Activated T-cell treated with anti-CD3 and anti-CD28 coated beads for 4 hours (primary cell): ENCODE measurements around the gene TMPRSS9.

Experiments
- DNase-seq: peaks from one replicate; pipeline ENCODE4 v3.0.0-alpha.2; 2020

Gene TMPRSS9

GRCh38 chr19:2330255-2330631 lies 29.8 kb upstream of the TMPRSS9 start:
- DNase-seq = no peak

GRCh38 chr19:2330632-2331284 lies 29.3 kb upstream of the TMPRSS9 start:
- DNase-seq = no peak

DNA sequence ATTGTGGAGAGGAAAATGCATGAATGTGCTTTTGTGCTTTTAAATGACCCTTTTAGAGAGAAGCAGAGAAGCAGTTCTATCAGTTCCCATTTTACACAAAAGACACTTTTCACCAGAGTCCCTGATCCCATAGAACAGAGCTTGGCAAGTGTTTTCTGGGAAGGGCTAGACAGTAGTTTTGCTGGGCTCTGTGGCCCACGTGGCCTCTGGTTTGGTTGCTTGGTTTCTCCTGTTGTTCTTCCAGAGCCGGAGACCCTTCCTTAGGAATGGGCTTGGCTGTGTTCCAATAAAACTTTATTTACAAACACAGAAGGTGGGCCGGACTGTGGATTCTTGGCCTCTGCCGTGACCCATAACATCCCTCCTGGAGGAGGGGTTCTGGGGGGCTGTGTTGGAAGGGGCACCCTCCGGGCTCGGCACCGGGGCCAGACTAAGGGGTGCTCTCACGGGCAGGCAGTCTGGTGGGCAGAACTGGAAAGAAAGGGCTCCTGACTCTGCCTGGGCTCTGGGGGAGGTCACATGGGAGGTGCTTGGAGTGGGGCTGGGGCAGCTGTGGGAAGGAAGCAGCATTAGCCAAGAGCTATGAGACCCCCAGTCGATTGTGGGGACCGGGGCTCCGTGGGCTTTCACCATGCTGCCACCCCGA lies 28.3 kb upstream of the TMPRSS9 start:
- no peak for DNase-seq

GRCh38 chr19:2332341-2333026 lies 27.6 kb upstream of the TMPRSS9 start:
- no peak for DNase-seq

GRCh38 chr19:2333027-2333806 lies 26.8 kb upstream of the TMPRSS9 start:
- no peak for DNase-seq

- DNase-seq = no peak
Measured at GRCh38 chr19:2333807-2334211, 26.3 kb upstream of the TMPRSS9 start.

DNA sequence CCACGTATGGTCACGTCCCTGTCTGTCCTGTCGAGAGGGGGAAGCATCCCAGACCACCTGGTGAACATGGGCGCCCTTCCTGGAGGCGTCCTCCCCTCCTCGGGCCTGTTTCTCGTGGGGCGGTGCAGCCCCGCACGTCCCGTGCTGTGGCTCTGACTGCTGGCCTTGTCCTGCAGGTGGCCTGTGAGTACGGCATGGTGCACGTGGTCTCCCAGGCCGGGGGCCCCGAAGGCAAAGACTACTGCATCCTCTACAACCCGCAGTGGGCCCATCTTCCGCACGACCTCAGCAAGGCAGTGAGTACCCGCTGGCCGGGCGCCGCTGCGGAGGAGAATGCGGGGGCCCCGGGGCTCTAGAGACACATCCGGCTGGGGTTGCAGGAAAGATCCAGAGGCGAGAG lies 25.6 kb upstream of the TMPRSS9 start:
- no peak for DNase-seq

- no peak for DNase-seq
Measured at GRCh38 chr19:2334986-2335846, 24.8 kb upstream of the TMPRSS9 start.

DNA sequence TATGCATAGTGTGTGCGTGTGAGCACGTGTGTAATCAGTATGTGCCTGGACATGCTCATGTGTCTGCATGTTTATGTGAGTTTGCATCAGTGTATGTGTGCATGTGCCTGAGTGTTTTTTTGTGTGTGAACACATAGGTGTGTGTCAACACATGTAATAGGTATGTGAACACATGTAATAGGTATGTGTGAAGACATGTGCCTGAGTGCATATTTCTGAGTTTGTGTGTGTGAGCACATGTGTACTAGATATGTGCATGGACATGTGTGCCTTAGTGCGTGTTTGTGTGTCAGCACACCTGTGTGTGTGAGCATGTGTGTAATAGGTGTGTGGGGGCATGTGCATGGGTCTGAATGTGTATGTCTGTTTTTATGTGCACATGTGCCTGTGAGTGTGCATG lies 24.2 kb upstream of the TMPRSS9 start:
- no peak for DNase-seq

- no peak for DNase-seq
Measured at GRCh38 chr19:2336528-2337328, 23.3 kb upstream of the TMPRSS9 start.

DNA sequence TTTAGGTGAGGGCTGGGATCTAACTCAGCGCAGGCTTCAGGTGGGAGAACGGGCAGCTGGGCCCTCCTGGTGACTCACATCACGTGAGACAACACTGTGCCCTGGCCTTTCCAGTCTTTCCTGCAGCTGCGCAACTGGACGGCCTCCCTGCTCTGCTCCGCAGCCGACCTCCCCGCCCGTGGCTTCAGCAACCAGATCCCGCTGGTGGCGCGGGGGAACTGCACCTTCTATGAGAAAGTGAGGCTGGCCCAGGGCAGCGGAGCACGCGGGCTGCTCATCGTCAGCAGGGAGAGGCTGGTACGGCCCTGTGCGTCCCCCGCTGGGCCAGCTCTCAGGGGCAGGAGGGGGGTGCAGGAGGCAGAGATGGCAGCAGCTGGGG lies 22.7 kb upstream of the TMPRSS9 start:
- no peak for DNase-seq

- no peak for DNase-seq
Measured at GRCh38 chr19:2338055-2338615, 21.9 kb upstream of the TMPRSS9 start.

DNA sequence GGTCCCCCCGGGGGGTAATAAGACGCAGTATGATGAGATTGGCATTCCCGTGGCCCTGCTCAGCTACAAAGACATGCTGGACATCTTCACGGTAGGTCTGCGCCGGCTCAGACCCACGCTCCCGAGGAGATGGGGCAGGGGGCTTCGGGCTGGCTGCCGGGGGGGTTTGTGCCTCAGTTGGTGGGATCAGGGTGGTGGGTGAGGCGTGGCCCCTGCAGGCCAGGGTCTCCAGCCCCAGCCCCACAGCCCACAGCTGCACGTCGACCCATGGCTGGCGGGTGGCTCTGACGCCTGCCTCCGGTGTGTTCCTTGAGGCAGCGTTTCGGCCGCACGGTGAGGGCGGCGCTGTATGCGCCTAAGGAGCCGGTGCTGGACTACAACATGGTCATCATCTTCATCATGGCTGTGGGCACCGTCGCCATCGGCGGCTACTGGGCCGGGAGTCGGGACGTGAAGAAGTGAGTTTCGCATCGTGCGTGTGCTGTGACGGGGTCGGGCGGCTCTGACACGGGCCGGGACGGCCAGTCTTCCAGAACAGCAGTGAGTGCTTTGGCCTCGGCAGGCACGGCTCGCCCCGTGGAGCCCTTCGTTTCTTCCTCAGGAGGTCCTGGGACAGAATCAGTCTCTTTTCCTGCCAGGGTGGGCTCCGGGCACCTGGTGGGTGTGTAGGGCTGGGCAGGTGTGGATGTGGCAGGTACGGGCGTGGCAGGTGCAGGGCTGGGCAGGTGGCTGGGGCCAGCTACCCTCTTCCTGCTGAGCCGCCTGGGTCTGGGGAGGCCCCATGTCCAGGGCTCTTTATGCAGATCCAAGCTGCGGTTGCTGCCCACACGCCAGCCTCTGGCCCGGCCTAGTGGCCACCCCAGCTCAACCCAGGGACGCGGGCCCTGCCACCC lies 21.1 kb upstream of the TMPRSS9 start:
- DNase-seq = no peak

DNA sequence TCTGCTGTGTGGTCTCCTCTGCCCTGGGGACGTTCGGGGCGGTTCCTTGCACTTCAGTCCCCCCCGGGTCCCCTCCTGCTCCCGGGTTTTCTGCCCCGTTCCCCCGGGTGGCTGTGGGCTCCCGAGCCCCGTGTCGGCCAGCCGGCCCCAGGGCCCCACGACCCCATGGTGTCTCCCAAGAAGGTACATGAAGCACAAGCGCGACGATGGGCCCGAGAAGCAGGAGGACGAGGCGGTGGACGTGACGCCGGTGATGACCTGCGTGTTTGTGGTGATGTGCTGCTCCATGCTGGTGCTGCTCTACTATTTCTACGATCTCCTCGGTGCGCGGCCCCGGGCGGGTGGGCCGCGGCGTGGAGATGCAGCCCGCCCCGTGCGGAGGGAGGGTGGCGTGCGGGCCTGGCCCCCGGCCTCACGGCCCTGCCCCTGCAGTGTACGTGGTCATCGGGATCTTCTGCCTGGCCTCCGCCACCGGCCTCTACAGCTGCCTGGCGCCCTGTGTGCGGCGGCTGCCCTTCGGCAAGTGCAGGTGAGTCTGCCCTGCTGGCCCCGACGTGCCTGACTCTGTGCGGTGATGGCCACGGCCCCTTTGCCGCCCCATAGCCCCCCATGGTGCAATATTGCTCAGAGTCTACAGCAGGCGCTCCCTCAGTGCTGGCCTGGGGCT lies 20.3 kb upstream of the TMPRSS9 start:
- DNase-seq = no peak

DNA sequence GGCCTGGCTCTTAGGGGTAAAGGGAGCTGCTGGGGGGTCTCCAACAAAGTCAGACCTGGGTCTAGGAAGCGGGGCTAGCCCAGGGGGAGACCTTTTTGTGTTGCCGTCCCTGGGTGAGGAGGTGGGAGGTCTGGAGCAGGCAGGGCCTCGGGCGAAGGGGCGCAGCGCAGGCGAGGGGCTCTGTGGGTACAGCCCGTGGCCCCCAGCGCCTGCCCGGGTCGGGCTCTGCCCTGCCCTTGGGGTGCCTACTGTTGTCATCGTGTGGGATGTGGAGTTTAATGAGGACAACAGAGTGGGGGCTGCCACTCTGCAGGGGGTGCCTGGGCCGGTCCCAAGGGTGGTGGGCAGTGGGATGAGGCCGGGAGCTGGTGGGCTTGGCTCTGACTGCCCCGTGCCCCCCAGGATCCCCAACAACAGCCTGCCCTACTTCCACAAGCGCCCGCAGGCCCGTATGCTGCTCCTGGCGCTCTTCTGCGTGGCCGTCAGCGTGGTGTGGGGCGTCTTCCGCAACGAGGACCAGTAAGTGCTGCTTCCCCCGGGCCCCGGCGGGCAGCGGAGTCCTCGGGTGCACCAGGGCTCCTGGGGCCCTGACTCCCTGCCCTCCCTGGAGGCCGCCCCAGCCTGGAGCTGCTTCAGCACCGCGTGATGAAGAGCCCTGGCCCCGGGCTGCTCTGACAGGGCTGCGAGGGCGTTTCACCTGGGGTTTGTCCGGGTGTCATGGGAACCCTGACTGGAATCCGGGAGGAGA lies 19.4 kb upstream of the TMPRSS9 start:
- DNase-seq = no peak

GRCh38 chr19:2341244-2341751 lies 18.8 kb upstream of the TMPRSS9 start:
- no peak for DNase-seq

DNA sequence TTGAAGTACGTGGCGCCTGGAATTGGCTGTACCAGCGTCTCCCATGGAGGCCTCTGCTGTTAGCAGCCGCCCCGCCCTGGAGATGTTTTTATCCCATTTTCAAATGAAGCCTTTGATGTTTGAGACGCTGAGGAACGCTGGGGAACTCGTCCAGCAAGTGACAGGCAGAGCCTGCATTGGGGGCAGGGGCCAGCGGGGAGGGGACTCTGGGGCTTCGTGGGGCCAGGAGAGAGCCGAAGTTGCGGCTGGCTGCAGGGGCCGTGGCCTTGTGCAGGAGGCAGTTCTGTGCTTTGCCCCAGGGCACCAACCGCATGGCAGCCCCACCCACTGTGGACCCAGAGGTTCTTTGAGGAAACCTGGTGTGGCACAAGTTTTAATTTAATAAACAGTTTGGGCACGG lies 18.1 kb upstream of the TMPRSS9 start:
- no peak for DNase-seq

- no peak for DNase-seq
Measured at GRCh38 chr19:2342656-2343288, 17.3 kb upstream of the TMPRSS9 start.
